HCT116 (cell line): Measurements from ENCODE around the gene CELA2B. TPM values are rescaled to one million over a fixed set of nuclear protein-coding genes. Genes with fewer than 3 reads are reported as not detected.
"Not testable (repeated sequence)": the region's sequence is repeated elsewhere in the genome, so short reads cannot be mapped to it uniquely, and the experiment has no call there.

Experiments used
- ATAC-seq: fragments of 200-7000 bp; cut with Tn5 transposase; 2 replicates; pipeline ENCODE4 v1.9.1; 2020; ENCODE audit warnings: mild to moderate bottlenecking, moderate library complexity
- BruUV-seq: library from RNA; stranded (reverse); fragments of 400-500 nt; replicated peaks from 2 replicates; lab custom pipeline; 2021; lab: Mats Ljungman, UMichigan
- CTCF ChIA-PET: fragments of 300-600 bp; sonication (Branson Sonifier 250); formaldehyde crosslinking; loops from one replicate; lab custom pipeline; 2021; ENCODE audit warnings: antibody characterized with exemption; lab: Charles Lee
- POLR2A ChIA-PET: fragments of 300-600, 350-600 bp; sonication (Branson Sonifier 250); formaldehyde crosslinking; loops from one replicate; lab custom pipeline; 2021; ENCODE audit warnings: antibody characterized with exemption; lab: Charles Lee
- RAD21 ChIA-PET, 2 experiments: fragments of 300-600 bp; sonication (Branson Sonifier 250); formaldehyde crosslinking; loops; one replicate each; lab custom pipeline; 2023; ENCODE audit warnings: low total read pairs in 2 of 2; ENCODE audit not compliant: uncharacterized antibody in 2 of 2, unreplicated experiment in 2 of 2, low non-redundant PET in 1 of 2; lab: Charles Lee
- DNase-seq: peaks from one replicate; pipeline ENCODE4 v3.0.0-alpha.2; 2010; ENCODE audit warnings: low read depth, low spot score
- H2AFZ ChIP-seq: fragments of 200-600 bp; shearing (Covaris generic), sonication (generic); 2 replicates; pipeline ENCODE4 v1.6.1; 2017; ENCODE audit warnings: low read depth, mixed run types, mixed read lengths, antibody characterized with exemption, low read length; ENCODE audit not compliant: poor library complexity, severe bottlenecking
- H3K27ac ChIP-seq: 2 replicates; pipeline ENCODE4 v1.5.1; 2012; ENCODE audit warnings: low read depth, low read length
- H3K27me3 ChIP-seq: fragments of 200-600 bp; sonication (generic); 2 replicates; pipeline ENCODE4 v1.6.1; 2016; ENCODE audit warnings: mixed run types, low read length, mixed read lengths; ENCODE audit not compliant: insufficient read depth
- H3K36me3 ChIP-seq, 2 experiments: fragments of 200-500 bp in 1 of 2; fragments of 200-600 bp in 1 of 2; sonication (Bioruptor generic) in 1 of 2; sonication (generic) in 1 of 2; 2 replicates each; pipeline versions ENCODE4 v1.5.1 to v1.6.1; 2014 to 2016; ENCODE audit warnings: low read length in 2 of 2, inconsistent platforms in 1 of 2, mixed read lengths in 1 of 2, mixed run types in 1 of 2; ENCODE audit not compliant: insufficient read depth in 2 of 2, control insufficient read depth in 1 of 2
- H3K4me1 ChIP-seq, 2 experiments: fragments of 200-600 bp in 1 of 2; sonication (generic) in 1 of 2; 2 replicates each; pipeline versions ENCODE4 v1.5.1 to v1.6.1; 2012 to 2017; ENCODE audit warnings: low read length in 2 of 2, inconsistent platforms in 1 of 2, mild to moderate bottlenecking in 1 of 2, mixed read lengths in 1 of 2, mixed run types in 1 of 2, moderate library complexity in 1 of 2; ENCODE audit not compliant: insufficient read depth in 2 of 2, control insufficient read depth in 1 of 2
- H3K4me2 ChIP-seq: fragments of 200-600 bp; sonication (generic); 2 replicates; pipeline ENCODE4 v1.6.1; 2017; ENCODE audit warnings: mixed run types, low read length, mixed read lengths
- H3K4me3 ChIP-seq, 2 experiments: fragments of 200-600 bp in 1 of 2; sonication (generic) in 1 of 2; replicated peaks in 1 of 2; 2 replicates each; pipeline ENCODE4 v1.5.1; 2011 to 2016; ENCODE audit warnings: low read length in 2 of 2, control low read depth in 1 of 2, low read depth in 1 of 2, mild to moderate bottlenecking in 1 of 2, mixed read lengths in 1 of 2, mixed run types in 1 of 2
- H3K79me2 ChIP-seq: fragments of 200-600 bp; sonication (generic); 2 replicates; pipeline ENCODE4 v1.6.1; 2017; ENCODE audit warnings: mild to moderate bottlenecking, mixed run types, low read length, moderate library complexity, mixed read lengths; ENCODE audit not compliant: insufficient read depth
- H3K9ac ChIP-seq: fragments of 200-600 bp; sonication (generic); 2 replicates; pipeline ENCODE4 v1.6.1; 2016; ENCODE audit warnings: low read length, mixed read lengths
- H3K9me2 ChIP-seq: fragments of 200-600 bp; sonication (generic), shearing (Covaris generic); 2 replicates; pipeline ENCODE4 v1.6.1; 2017; ENCODE audit warnings: mixed run types, mild to moderate bottlenecking, moderate library complexity; ENCODE audit not compliant: insufficient read depth
- H3K9me3 ChIP-seq, 2 experiments: fragments of 200-500 bp in 1 of 2; fragments of 200-600 bp in 1 of 2; sonication (Bioruptor generic) in 1 of 2; sonication (generic) in 1 of 2; 2 replicates each; pipeline ENCODE4 v1.6.1; 2014 to 2017; ENCODE audit warnings: low read length in 2 of 2, mixed read lengths in 2 of 2, inconsistent platforms in 1 of 2, low read depth in 1 of 2, mild to moderate bottlenecking in 1 of 2, mixed run types in 1 of 2, moderate library complexity in 1 of 2; ENCODE audit not compliant: control insufficient read depth in 1 of 2, insufficient read depth in 1 of 2
- H4K20me1 ChIP-seq: fragments of 200-600 bp; sonication (generic), shearing (Covaris generic); 2 replicates; pipeline ENCODE4 v1.6.1; 2017; ENCODE audit warnings: mixed run types, mild to moderate bottlenecking, moderate library complexity; ENCODE audit not compliant: insufficient read depth
- ATF3 ChIP-seq: IDR thresholded peaks from 2 replicates; pipeline ENCODE4 v1.6.1; 2012
- CBX3 ChIP-seq: IDR thresholded peaks from 2 replicates; pipeline ENCODE4 v1.6.1; 2012; ENCODE audit warnings: low read depth
- CEBPB ChIP-seq: IDR thresholded peaks from 2 replicates; pipeline ENCODE4 v1.6.1; 2012; ENCODE audit warnings: low read depth
- CTCF ChIP-seq, 3 experiments: fragments of 200-600 bp in 1 of 3; sonication (generic) in 1 of 3; IDR thresholded peaks in 2 of 3; conservative IDR thresholded peaks in 1 of 3; 2 replicates each; pipeline ENCODE4 v1.5.1; 2012 to 2017; ENCODE audit warnings: low read depth in 2 of 3, low read length in 2 of 3, antibody characterized with exemption in 1 of 3, borderline replicate concordance in 1 of 3, control low read depth in 1 of 3, mild to moderate bottlenecking in 1 of 3, mixed read lengths in 1 of 3, mixed run types in 1 of 3, moderate library complexity in 1 of 3; ENCODE audit not compliant: insufficient read depth in 1 of 3
- ELF1 ChIP-seq: IDR thresholded peaks from 2 replicates; pipeline ENCODE4 v1.6.1; 2012; ENCODE audit warnings: low read depth, borderline replicate concordance
- FOSL1 ChIP-seq: IDR thresholded peaks from 2 replicates; pipeline ENCODE4 v1.6.1; 2012; ENCODE audit warnings: low read depth
- JUND ChIP-seq: IDR thresholded peaks from 2 replicates; pipeline ENCODE4 v1.6.1; 2012
- POLR2A ChIP-seq: IDR thresholded peaks from 2 replicates; pipeline ENCODE4 v1.7.0; 2011; ENCODE audit warnings: borderline replicate concordance; ENCODE audit not compliant: insufficient read depth, insufficient read length; ENCODE audit errors: extremely low read depth
- POLR2AphosphoS5 ChIP-seq: IDR thresholded peaks from 2 replicates; pipeline ENCODE4 v1.6.1; 2011; ENCODE audit warnings: mild to moderate bottlenecking, low read depth, low read length, moderate library complexity
- RAD21 ChIP-seq: IDR thresholded peaks from 2 replicates; pipeline ENCODE4 v1.6.1; 2012; ENCODE audit warnings: low read depth, mild to moderate bottlenecking
- SIN3A ChIP-seq: IDR thresholded peaks from 2 replicates; pipeline ENCODE4 v1.6.1; 2012; ENCODE audit warnings: low read depth
- SP1 ChIP-seq: IDR thresholded peaks from 2 replicates; pipeline ENCODE4 v1.6.1; 2012; ENCODE audit warnings: low read depth
- YY1 ChIP-seq: IDR thresholded peaks from 2 replicates; pipeline ENCODE4 v1.6.1; 2011; ENCODE audit warnings: low read length, low read depth, moderate library complexity, mild to moderate bottlenecking; ENCODE audit not compliant: insufficient replicate concordance; ENCODE audit errors: extremely low read depth
- ZBTB33 ChIP-seq: IDR thresholded peaks from 2 replicates; pipeline ENCODE4 v1.6.1; 2011; ENCODE audit warnings: mild to moderate bottlenecking, low read length, moderate library complexity; ENCODE audit not compliant: insufficient replicate concordance; ENCODE audit errors: extremely low read depth
- ZFX ChIP-seq: fragments of 450-650 bp; IDR thresholded peaks from 2 replicates; pipeline ENCODE4 v1.6.1; 2017
- intact Hi-C: fragments of 100-400 bp; cut with micrococcal nuclease; formaldehyde crosslinking; loops from 2 replicates; pipeline ENCODE4 v1.10.0; 2022
- total RNA-seq: library from RNA; stranded (reverse); gene quantifications from one replicate; pipeline ENCODE4 v1.2.1, GENCODE V29; 2021; ENCODE audit not compliant: unreplicated experiment
- TF ChIP-seq, protein P1 (sequence below): IDR thresholded peaks from 2 replicates; pipeline ENCODE4 v1.6.1; 2012

The CELA2B gene
- total RNA-seq, 1 experiment from 2014 or later = not detected

GRCh38 chr1:15466955-15467625 is 8.8 kb upstream of the CELA2B start:
- H4K20me1 ChIP-seq, H3K36me3 ChIP-seq, H3K9me3 ChIP-seq, H3K9ac ChIP-seq, H3K27me3 ChIP-seq, H3K4me1 ChIP-seq, H3K79me2 ChIP-seq, CTCF ChIA-PET, H3K4me3 ChIP-seq, BruUV-seq, intact Hi-C loops, H3K27ac ChIP-seq, H3K9me2 ChIP-seq, RAD21 ChIA-PET, H2AFZ ChIP-seq, ATAC-seq, DNase-seq, POLR2A ChIA-PET, H3K4me2 ChIP-seq: not testable (repeated sequence)

DNA sequence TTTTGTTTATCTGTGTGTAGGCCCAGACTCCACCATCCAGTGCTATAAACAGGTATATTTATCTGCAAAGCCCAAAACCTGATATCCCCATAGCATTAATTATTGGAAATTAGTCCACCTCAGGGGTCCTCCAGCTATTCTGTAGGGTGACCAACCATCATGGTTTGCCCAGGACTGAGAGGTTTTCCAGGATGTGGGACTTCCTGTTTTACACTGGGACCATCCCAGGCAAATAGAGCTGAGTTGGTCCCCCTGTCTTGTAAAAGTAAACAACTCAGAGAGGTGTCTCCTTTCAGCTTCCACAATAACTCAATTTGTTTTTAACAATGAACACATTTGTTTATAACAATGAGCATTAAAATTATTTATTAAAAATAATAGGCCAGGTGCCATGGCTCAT is 7.8 kb upstream of the CELA2B start:
- no peaks in the 10 kb centered on the region; a peak in 1 of 4 replicates for H3K9me3 ChIP-seq
- no peak overlapping the region for H3K4me3 ChIP-seq
- H3K4me1 ChIP-seq = no peaks in the 10 kb centered on the region; a peak in 1 of 4 replicates
- no peak overlapping the region for H2AFZ ChIP-seq
- intact Hi-C loops = no loop called here
- RAD21 ChIA-PET = no interaction called here
- no peaks in the 10 kb centered on the region for H4K20me1 ChIP-seq
- no peak for ATAC-seq
- no peaks in the 10 kb centered on the region for H3K27me3 ChIP-seq
- no peaks in the 10 kb centered on the region for H3K36me3 ChIP-seq
- TF ChIP-seq CBX3 (no peak), ATF3 (no peak), FOSL1 (no peak), POLR2AphosphoS5 (no peak), POLR2A (no peak), CTCF (IDR thresholded peaks at IDR 0.05 in 2 of 3, conservative IDR thresholded peaks at IDR 0.05 in 1 of 3; ENCODE audit: borderline replicate concordance in 1 of 3, insufficient read depth in 1 of 3, low read depth in 2 of 3, low read length in 2 of 3) (no peak), ELF1 (no peak), ZBTB33 (no peak), RAD21 (no peak), CEBPB (no peak), SIN3A (no peak), ZFX (no peak), JUND (no peak), YY1 (no peak), SP1 (no peak)
- TF ChIP-seq, protein P1, sequence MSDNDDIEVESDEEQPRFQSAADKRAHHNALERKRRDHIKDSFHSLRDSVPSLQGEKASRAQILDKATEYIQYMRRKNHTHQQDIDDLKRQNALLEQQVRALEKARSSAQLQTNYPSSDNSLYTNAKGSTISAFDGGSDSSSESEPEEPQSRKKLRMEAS = no peak
- no peaks in the 10 kb centered on the region for H3K9me2 ChIP-seq
- no TSS peak for BruUV-seq
- H3K9ac ChIP-seq = no peak overlapping the region
- no peak overlapping the region for H3K27ac ChIP-seq
- CTCF ChIA-PET = no interaction called here
- no peaks in the 10 kb centered on the region for H3K79me2 ChIP-seq
- DNase-seq = no peak
- H3K4me2 ChIP-seq = no peak overlapping the region
- POLR2A ChIA-PET = no interaction called here
